Measurements from ENCODE around the gene NCAPD2. TPM values are rescaled to one million over a fixed set of nuclear protein-coding genes. Genes with fewer than 3 reads are reported as not detected.

Gene NCAPD2
- total RNA-seq, 3 donors from 2014 or later = 21.6 to 66.7 (median 53.9) TPM

- no peaks in the 10 kb centered on the region for H3K4me1 ChIP-seq
- no peak overlapping the region for H3K4me3 ChIP-seq
- no peak for DNase-seq (ENCODE audit: low spot score in 2 of 2)
- no peaks in the 10 kb centered on the region for H3K9me3 ChIP-seq
- TF ChIP-seq POLR2A (IDR thresholded peaks at IDR 0.05) (no peak), POLR2AphosphoS5 (IDR thresholded peaks at IDR 0.05) (no peak), CTCF (IDR thresholded peaks at IDR 0.05) (no peak)
- no peaks in the 10 kb centered on the region for H3K27me3 ChIP-seq
- peaks cover 11% of the 10 kb centered on the region for H3K36me3 ChIP-seq
- peak overlapping the region; percentile 41 to 55 for H3K27ac ChIP-seq
- intact Hi-C loops (cut with DNase I; ENCODE audit: low total_unique reads) = no loop called here
Measured at GRCh38 chr12:6462234-6462995, 31.5 kb upstream of the NCAPD2 start.

GRCh38 chr12:6463216-6463615 lies 30.7 kb upstream of the NCAPD2 start:
- DNase-seq (ENCODE audit: low spot score in 2 of 2) = no peak

GRCh38 chr12:6463858-6464257 lies 30.0 kb upstream of the NCAPD2 start:
- peak overlapping the region; percentile 3 to 10 for H3K27ac ChIP-seq
- no peaks in the 10 kb centered on the region for H3K4me1 ChIP-seq
- DNase-seq (ENCODE audit: low spot score in 2 of 2) = no peak
- intact Hi-C loops (cut with DNase I; ENCODE audit: low total_unique reads) = no loop called here
- H3K27me3 ChIP-seq = no peaks in the 10 kb centered on the region
- TF ChIP-seq POLR2AphosphoS5 (IDR thresholded peaks at IDR 0.05) = no peak
- TF ChIP-seq POLR2A (IDR thresholded peaks at IDR 0.05) = no peak
- TF ChIP-seq CTCF (IDR thresholded peaks at IDR 0.05) = no peak
- no peak overlapping the region for H3K4me3 ChIP-seq
- H3K9me3 ChIP-seq = no peaks in the 10 kb centered on the region
- peaks cover under 1% of the 10 kb centered on the region for H3K36me3 ChIP-seq

More at GRCh38 chr12:6463216-6463615, 30.7 kb upstream of the NCAPD2 start:
- H3K36me3 ChIP-seq = peaks cover 6% of the 10 kb centered on the region
- no peaks in the 10 kb centered on the region for H3K9me3 ChIP-seq
- no peaks in the 10 kb centered on the region for H3K4me1 ChIP-seq
- TF ChIP-seq POLR2A (IDR thresholded peaks at IDR 0.05) = no peak
- no peak for TF ChIP-seq CTCF (IDR thresholded peaks at IDR 0.05)
- TF ChIP-seq POLR2AphosphoS5 (IDR thresholded peaks at IDR 0.05) = no peak
- intact Hi-C loops (cut with DNase I; ENCODE audit: low total_unique reads) = no loop called here
- no peaks in the 10 kb centered on the region for H3K27me3 ChIP-seq
- no peak overlapping the region for H3K4me3 ChIP-seq
- peak overlapping the region; percentile 41 to 55 for H3K27ac ChIP-seq

GRCh38 chr12:6464531-6464930 lies 29.4 kb upstream of the NCAPD2 start:
- Histone ChIP-seq H3K4me1 (no peaks in the 10 kb centered on the region), H3K27me3 (no peaks in the 10 kb centered on the region), H3K27ac (peak overlapping the region in 1 of 2 donors; percentile 3), H3K9me3 (no peaks in the 10 kb centered on the region), H3K36me3 (no peaks in the 10 kb centered on the region), H3K4me3 (no peak overlapping the region)
- TF ChIP-seq POLR2AphosphoS5 (IDR thresholded peaks at IDR 0.05) (no peak), CTCF (IDR thresholded peaks at IDR 0.05) (no peak), POLR2A (IDR thresholded peaks at IDR 0.05) (no peak)
- intact Hi-C loops (cut with DNase I; ENCODE audit: low total_unique reads) = no loop called here
- no peak for DNase-seq (ENCODE audit: low spot score in 2 of 2)

- H3K9me3 ChIP-seq = no peaks in the 10 kb centered on the region
- intact Hi-C loops (cut with DNase I; ENCODE audit: low total_unique reads) = no loop called here
- no peak overlapping the region for H3K4me3 ChIP-seq
- no peaks in the 10 kb centered on the region for H3K27me3 ChIP-seq
- no peak for DNase-seq (ENCODE audit: low spot score in 2 of 2)
- no peak overlapping the region for H3K27ac ChIP-seq
- no peaks in the 10 kb centered on the region for H3K36me3 ChIP-seq
- no peaks in the 10 kb centered on the region for H3K4me1 ChIP-seq
- TF ChIP-seq CTCF (IDR thresholded peaks at IDR 0.05) = peak; percentile 84 to 91 (median 88)
- TF ChIP-seq POLR2A (IDR thresholded peaks at IDR 0.05) = no peak
- peak in 1 of 3 donors; percentile 15 for TF ChIP-seq POLR2AphosphoS5 (IDR thresholded peaks at IDR 0.05)
Measured at GRCh38 chr12:6465467-6466183, 28.3 kb upstream of the NCAPD2 start.
